PFSK-1 (cell line): Measurements from ENCODE around the gene SLC39A1.

ENCODE experiments used
- POLR2AphosphoS5 ChIP-seq: IDR thresholded peaks from 2 replicates; pipeline ENCODE4 v1.6.1; 2012; ENCODE audit warnings: low read depth, mild to moderate bottlenecking, control low read depth, low read length, moderate library complexity
- REST ChIP-seq, 2 experiments: IDR thresholded peaks; 2 replicates each; pipeline versions ENCODE4 v1.6.1 to v1.8.0; 2011 to 2012; ENCODE audit warnings: low read depth in 2 of 2, low read length in 2 of 2, control low read depth in 1 of 2, inconsistent platforms in 1 of 2, mild to moderate bottlenecking in 1 of 2, moderate library complexity in 1 of 2; ENCODE audit not compliant: insufficient read depth in 1 of 2
- TAF1 ChIP-seq: IDR thresholded peaks from 2 replicates; pipeline ENCODE4 v1.6.1; 2012; ENCODE audit warnings: low read length, control low read depth, borderline replicate concordance; ENCODE audit not compliant: insufficient read depth

- TF ChIP-seq POLR2AphosphoS5 (no peak), REST (IDR thresholded peaks at IDR 0.05; ENCODE audit: insufficient read depth in 1 of 2, low read depth in 2 of 2, low read length in 2 of 2) (no peak), TAF1 (no peak)
These were observed 37.1 kb upstream of the SLC39A1 start for GRCh38 chr1:154000420-154000819.
